NCI-H82 treated with DMSO at 0.1 percent for 48 hours (cell line): ENCODE measurements around the gene CDCA3.

ENCODE experiments used
- DNase-seq: peaks from one replicate; lab custom pipeline; 2025; ENCODE audit not compliant: unreplicated experiment; lab: John Stamatoyannopoulos, UW

The CDCA3 gene

DNA sequence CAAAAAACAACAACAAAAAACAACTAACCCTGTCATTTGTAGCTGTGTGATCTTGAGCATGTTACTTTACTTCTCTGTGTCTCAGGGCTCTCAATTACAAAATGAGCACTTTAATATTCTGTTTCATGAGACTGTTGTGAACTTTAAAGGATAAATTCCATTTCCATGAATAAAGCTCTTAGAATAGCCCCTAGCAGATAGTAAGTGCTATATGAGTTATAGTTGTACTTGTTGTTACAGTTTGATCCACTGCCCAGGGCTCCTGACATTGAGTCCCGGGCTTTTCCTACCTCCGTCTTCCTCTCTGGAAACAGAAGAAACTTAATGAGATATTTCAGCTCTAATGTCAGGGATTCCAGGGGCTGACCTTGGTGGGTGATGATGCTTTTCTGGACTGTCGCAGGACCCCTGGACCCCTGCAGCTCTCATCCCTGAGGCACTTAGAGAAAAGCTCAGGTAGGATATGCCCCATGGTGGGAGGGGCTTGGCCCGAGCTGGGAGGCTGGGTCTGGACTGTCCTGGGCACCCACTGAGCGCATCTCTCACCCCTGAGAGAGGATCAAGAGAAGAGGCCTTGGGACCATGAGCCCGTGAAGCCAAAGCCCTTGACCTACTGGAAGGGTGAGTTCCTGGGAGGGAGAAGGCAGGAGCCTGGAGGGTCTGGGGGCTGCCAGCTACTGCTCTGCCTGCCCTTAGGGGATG lies 17.7 kb downstream of the CDCA3 start:
- DNase-seq, result no peak

DNA sequence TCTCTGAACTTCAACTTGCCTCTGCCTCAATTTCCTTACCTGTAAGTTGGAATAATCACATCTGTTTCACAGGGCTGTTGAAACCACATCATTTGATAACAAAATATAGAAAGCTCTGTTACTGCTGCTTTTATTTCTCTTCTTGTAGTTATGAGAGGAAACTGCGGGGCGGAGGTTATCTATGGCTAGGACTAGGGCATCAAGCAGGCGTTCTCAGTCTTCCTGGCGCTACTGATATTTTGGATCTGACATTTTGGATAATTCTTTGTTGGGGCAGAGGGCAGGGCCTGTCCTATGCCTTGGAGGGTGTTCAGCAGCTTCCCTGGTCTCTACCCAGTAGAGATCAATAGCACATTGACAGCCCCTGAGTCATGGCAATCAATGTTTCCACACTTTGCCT lies 19.0 kb downstream of the CDCA3 start:
- DNase-seq, result no peak

DNA sequence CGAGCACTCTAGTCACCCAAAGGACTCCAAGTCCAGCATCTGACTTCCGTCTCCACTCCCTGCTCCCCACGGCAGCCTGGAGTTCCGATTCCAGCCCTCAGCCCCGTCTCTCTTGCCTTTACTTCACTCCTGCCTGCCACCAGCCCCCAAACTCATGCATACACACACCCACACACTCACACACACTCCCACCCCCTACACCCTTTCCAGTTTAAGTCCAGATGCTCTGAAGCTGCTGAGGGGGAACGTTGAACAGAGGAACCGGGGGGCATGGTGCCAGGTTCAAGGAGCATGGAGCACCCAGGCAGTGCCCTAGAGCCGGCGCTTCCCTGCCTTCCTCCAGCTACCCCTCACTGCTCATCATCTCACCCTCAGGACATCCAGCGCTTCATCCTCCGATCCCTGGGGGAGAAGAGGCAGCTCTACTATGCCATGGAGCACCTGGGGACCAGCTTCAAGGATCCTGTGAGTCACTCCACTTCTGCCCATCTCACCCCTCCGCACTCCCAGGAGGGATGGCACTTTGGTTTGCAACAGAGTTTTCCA lies 19.6 kb downstream of the CDCA3 start:
- DNase-seq, result no peak

DNA sequence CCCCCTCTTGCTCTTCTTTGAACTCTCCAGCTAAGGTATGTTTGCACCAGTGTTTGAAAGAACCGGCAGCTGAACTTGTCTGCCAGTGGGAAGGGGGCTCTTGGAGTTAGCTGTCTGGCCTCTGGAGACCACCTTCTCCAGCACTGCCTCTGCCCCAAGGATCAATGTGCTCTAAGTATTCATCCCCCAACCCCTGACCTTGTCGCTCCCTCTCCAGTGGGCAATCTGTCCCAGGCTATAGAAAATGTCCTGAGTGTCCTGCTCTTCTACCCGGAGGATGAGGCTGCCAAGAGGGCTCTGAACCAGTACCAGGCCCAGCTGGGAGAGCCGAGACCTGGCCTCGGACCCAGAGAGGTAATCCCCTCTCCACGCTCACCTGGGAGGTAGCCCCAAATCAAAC lies 20.1 kb downstream of the CDCA3 start:
- DNase-seq, result no peak

DNA sequence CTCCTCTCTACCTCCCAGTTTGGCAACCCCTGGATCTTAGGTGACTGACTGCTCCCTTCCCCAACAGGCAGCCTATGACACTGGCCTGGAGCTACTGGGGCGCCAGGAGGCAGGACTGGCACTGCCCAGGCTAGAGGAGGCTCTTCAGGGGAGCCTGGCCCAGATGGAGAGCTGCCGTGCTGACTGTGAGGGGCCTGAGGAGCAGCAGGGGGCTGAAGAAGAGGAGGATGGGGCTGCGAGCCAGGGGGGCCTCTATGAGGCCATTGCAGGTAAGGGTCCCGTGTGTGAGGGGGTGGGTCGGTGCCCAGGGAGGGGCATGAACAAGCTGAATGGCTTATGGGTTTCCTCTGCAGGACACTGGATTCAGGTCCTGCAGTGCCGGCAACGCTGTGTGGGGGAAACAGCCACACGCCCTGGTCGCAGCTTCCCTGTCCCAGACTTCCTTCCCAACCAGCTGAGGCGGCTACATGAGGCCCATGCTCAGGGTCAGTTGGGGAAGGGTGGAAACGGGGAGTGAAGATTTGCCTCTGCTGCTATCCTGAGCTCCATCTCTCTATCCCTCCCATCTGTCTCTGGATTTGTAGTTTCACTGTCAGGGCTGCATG lies 20.7 kb downstream of the CDCA3 start:
- DNase-seq, result no peak

DNA sequence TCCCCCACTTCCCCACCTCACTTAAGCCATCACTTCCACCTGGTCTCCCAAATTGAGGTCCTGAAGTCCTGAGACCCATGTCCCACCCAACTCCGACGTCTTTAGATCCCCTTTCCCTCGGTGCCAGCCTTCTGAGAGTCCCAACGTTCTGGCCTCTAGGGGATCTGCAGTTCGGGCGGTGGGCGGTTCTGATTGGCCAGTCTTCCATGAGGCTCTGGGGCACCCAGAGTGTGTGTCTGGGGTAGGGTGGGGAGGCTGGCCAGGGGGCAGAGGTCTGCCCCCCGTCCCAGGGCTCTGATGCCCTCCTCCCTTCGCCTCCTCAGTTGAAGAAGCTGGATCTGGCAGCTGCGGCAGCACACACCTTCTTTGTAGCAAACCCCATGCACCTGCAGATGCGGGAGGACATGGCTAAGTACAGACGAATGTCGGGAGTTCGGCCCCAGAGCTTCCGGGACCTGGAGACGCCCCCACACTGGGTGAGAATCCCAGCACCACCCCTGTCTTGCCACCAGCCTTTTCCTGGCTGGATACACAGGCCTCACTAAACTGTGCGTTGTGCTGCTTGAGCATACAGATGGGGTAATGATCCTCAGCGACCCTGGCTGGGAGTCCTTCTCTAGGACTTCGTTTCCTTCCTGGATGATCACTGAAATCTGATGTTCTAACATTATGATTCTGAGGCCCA lies 21.4 kb downstream of the CDCA3 start:
- DNase-seq, result peak; percentile 23

DNA sequence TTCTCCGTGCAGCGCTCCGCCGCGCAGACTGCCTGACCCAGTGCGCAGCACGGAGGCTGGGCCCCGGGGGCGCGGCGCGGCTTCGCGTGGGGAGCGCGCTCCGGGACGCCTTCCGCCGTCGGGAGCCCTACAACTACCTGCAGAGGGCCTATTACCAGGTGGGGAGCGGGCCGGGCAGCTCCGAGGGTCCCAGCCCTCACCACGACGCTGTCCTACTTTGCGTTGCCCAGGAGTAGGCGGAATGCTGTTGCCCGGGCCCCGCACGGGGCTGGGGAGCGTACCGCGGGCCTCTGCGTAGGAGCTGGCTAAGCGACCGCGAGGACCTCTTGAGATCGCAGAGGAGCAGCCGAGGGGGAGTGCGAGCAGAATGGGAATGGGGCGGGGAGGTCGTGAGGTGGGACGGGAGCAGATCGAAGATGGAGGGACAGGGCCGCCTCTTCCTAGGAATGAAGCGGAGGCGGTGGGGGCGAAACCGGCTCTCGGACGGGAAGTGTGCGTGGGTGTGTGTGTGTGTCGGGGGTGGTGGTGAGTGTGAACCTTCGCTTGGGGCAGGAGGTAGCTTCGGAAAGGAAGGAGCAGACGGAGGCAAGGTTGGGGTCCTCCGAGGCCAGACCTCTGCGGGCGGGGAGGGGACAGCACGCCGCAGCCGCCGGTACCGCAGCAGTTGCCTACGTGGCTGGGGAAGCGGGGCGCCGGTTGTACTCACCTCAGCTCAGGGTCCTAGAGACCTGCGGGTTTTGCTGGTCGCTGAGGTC lies 22.1 kb downstream of the CDCA3 start:
- no peak for DNase-seq

DNA sequence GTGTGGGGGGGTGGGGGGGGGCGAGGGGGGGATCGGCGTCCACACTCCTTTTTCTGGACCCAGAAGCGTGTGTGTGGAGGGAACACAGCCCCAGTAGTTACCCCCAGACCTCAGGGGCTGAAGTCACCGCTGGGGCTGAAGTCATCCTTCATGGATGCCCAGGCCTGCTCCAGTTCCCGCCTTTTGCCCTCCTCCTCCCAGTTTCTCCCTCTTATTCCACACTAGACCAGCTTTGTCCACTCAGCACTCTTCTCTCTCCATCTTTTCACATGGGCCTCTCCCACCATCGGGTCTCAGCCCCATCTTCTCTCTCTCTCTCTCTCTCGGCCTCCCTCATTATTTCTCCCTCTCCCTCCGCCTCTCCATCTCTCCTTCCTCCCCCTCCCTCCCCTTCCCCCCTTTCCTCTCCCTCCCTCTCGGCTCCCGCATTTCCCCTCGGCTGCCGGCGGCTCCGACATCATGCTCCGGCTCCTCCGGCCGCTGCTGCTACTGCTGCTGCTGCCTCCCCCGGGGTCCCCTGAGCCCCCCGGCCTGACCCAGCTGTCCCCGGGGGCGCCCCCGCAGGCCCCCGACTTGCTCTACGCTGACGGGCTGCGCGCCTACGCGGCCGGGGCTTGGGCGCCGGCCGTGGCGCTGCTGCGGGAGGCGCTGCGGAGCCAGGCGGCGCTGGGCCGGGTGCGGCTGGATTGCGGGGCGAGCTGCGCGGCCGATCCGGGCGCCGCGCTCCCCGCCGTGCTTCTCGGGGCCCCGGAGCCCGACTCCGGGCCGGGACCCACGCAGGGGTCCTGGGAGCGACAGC lies 22.9 kb downstream of the CDCA3 start, which contains the start of gene P3H3:
TSS of gene P3H3 (plus strand) at position 426 of the 799 bp plus-strand sequence. CDS start at position 460, 34 bp downstream.
- DNase-seq, result peak; percentile 47

DNA sequence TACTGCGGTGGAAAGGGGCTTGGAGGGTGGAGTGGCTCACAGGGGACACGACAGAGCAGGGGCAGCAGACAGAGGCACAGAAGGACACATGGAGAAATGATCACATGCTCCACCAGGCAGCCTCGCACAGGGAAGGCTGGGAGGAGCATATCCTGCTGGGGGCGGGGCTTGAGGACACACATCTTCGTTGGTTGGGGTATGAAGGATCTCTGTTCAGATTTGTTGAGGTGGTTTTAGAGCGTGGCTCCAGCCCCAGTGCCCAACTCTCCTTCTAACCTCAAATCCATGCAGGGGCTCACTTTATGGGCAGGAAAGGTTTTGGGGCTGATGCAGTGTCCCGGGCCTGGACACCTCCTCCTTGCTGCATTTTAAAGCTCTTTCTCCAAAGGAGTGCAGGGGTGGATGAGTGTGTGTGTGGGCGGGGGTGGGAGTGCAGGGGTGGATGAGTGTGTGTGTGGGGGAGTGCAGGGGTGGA lies 23.6 kb downstream of the CDCA3 start:
- peak; percentile 89 for DNase-seq

DNA sequence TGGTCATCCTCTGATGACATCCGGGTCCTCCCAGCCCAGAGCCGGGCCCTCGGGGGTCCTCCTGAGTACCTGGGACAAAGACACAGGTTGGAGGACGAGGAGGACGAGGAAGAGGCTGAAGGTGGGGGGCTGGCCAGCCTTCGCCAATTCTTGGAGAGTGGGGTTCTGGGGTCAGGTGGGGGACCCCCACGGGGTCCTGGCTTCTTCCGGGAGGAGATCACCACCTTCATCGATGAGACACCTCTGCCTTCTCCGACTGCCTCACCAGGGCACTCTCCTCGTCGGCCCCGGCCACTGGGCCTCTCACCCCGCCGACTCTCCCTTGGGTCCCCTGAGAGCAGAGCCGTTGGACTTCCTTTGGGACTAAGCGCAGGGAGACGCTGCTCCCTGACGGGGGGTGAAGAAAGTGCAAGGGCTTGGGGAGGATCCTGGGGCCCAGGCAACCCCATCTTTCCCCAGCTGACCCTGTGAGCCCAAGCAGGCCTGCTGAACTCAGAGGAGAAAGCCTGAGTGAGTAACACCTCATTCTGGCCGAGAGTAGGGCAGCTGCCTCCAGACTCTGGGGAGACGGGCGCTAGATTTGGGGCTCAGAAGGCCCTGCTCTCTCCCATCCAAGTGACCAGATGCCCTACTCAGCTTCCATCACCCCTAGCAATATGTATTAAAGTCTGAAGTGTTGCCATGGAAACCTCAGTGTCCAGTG lies 24.2 kb downstream of the CDCA3 start:
- DNase-seq, result no peak

DNA sequence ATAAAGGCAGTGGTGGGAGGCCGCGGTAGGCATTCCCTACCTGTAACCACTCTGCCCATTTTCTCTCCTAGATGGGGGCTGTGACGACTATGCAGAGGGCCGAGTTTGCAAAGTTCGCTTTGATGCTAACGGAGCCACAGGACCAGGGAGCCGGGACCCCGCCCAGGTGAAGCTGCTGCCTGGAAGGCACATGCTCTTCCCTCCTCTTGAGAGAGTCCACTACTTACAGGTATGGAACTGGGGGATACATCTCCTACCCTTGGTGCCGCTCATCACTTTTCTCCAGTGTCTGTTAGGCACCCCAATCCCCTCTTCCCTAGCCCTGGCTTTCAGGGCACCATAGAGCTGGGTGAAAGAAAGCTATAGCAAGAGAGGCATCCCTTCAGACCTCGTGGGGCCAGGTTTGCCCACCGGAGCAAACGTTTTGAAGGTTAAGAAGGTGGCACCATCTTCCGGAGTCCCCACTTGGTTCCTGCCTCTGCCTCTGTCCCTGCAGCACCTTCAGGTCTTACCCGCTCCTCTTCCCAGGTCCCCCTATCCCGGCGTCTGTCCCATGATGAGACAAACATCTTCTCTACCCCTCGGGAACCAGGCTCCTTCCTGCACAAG lies 24.9 kb downstream of the CDCA3 start:
- DNase-seq, result no peak

DNA sequence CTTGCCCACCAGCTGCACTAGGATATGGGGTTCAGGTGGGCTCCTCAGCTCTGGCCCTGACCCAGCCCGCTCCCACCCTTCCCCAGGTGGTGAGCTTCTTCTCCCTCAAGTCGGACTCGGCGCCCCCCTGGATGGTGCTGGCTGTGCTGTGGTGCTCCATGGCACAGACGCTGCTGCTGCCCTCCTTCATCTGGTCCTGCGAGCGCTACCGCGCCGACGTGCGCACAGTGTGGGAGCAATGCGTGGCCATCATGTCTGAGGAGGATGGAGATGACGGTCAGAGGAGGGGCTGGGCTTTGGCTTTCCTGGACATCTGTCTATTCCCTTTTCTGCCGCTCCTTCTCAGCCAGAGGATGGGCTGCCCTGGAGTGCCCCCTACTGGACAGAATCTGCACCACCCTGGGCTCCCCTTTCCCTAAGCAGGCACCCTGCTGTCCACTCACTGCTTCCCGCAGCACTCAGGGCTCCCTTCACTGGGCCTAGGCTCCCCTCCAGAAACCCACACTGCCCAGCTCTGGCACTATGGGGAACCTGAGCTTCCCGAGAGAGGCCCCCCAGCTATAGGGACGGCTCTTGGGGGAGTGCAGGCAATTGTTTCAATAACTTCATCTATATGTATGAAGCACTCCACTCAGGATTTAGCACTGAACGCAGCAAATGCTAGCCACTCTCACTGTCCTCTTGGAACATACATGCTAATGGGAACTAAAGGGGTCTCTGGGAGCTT lies 25.5 kb downstream of the CDCA3 start:
- peak; percentile 94 for DNase-seq

DNA sequence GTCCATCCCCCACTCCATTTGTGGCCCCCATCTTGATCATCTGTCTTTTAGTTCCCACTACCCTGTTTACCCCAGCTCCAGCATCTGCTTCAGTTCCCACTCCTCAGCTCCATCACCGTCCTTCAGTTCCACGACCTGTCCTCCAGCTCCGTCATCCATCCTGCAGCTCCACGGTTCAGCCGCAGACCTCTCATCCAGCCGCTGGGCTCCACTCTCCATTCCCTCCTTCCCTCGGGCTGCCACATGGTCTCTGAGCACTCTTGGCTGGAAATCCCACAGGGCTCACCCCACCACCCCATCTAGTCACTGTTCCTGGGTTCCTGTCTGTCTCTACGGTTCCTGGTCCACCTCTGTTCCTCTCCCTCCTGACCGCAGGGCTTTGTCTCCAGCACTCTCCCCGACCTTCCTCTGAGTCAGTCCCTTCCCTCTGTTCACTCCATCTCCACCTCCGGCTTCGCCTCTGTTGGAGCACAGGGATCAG lies 26.1 kb downstream of the CDCA3 start:
- DNase-seq, result no peak

DNA sequence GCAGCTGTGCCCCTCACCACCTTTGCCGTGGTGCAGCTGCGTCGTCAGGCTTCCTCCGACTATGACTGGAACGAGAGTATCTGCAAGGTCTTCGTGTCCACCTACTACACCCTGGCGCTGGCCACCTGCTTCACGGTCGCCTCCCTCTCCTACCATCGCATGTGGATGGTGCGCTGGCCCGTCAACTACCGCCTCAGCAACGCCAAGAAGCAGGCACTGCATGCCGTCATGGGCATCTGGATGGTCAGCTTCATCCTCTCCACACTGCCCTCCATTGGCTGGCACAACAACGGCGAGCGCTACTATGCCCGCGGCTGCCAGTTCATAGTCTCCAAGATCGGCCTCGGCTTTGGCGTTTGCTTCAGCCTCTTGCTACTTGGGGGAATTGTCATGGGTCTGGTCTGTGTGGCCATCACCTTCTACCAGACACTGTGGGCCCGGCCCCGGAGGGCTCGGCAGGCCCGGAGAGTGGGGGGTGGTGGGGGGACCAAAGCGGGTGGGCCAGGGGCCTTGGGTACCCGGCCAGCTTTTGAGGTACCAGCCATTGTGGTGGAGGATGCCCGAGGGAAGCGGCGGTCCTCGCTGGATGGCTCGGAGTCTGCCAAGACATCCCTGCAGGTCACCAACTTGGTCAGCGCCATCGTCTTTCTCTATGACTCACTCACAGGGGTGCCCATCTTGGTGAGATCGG lies 26.9 kb downstream of the CDCA3 start:
- no peak for DNase-seq

DNA sequence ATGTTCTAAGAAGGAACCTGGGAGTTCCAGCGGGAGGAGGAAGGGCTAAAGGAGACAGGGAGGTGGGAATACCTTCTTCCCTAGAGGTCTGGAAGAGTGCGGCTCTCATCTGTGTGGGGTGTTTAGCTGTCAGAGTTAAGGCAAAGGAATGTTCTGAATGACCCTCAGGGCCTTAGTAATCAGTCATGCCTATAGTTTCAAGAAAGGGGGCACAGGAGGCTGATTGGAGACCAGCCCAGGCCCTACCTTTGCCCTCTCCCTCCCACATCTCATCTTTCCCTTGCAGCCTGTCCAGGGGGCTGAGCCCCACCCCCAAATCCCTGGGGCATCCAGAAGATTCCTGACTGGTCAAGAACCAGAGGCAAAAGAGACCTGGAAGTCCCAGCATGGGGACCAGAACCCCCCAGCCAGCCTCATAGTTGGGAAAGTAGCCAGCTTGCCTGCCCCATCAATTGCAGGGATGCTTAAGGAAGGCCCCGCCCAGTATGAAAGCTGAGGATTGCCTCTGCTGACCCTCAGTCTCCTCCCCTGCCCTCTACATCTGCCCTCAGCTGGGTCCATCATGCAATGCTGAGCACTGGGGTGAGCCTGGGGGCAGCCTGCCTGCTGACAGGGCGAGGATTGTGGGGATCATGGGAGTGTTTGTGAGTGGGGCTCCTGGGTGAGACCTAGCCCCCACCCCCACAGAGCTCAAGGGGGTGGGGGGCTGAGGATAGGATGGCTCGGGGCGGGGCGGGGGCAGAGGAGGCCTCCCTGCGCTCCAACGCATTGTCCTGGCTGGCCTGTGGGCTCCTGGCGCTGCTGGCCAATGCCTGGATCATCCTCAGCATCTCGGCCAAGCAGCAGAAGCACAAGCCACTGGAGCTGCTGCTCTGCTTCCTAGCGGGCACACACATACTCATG lies 27.7 kb downstream of the CDCA3 start:
- DNase-seq, result no peak

DNA sequence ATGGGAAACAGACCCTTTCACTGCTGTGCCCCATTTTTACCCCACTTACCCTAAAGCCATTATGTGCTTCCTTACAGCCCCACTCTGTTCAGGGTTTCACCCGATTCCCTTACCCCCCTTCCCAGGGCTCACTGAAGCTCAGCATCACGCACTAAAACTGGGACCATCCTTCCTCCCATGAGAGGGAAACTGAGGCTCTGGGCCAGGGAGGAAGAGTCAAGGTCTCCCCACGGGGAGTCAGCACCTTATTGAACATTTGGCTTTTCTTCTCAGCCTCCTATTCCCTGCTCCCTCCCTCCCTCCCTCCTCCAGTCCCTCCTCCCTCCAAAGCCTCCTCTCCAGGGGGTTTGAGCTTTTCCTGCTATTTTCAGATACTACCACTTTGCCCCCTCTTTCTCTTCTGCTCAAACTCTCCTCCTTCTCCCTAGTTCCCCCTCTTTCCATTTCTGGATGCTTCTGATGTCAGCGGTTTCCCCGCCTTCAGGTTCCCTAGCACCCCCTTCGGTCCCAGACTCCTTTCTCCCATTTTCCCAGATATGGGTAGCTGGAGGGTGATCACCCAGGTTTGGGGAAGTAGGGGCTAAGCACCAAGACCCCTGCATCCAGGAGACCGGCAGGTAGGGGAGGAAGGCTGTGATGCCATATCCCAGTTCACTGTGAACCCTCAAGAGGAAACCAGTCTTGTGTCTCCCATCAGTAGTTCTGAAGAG lies 28.5 kb downstream of the CDCA3 start:
- no peak for DNase-seq
